Hepatocyte (in vitro differentiated cells): Measurements from ENCODE around the gene ARPC1A. TPM values are rescaled to one million over a fixed set of nuclear protein-coding genes. Genes with fewer than 3 reads are reported as not detected.
A peak's percentile ranks its signal among the peaks of the same experiment; 100 is the strongest.

Experiments
- DNase-seq: peaks from one replicate; pipeline ENCODE4 v3.0.0-alpha.2; 2016; ENCODE audit warnings: low spot score
- H2AFZ ChIP-seq: fragments of 200-600 bp; sonication (generic); 2 replicates; pipeline ENCODE4 v1.6.0; 2016; ENCODE audit warnings: antibody characterized with exemption, mild to moderate bottlenecking
- H3K27ac ChIP-seq: fragments of 200-600 bp; sonication (generic); 2 replicates; pipeline ENCODE4 v1.5.1; 2016; ENCODE audit warnings: mild to moderate bottlenecking
- H3K27me3 ChIP-seq: fragments of 200-600 bp; sonication (generic); 2 replicates; pipeline ENCODE4 v1.6.1; 2016
- H3K36me3 ChIP-seq: fragments of 200-600 bp; sonication (generic); replicated peaks from 2 replicates; pipeline ENCODE4 v1.5.1; 2016; ENCODE audit warnings: low read depth; ENCODE audit not compliant: insufficient read depth
- H3K4me1 ChIP-seq: fragments of 200-600 bp; sonication (generic); 2 replicates; pipeline ENCODE4 v1.5.1; 2016; ENCODE audit warnings: mild to moderate bottlenecking, moderate library complexity; ENCODE audit not compliant: insufficient read depth
- H3K4me2 ChIP-seq: fragments of 200-600 bp; sonication (generic); 2 replicates; pipeline ENCODE4 v1.6.0; 2016
- H3K4me3 ChIP-seq: fragments of 200-600 bp; sonication (generic); 2 replicates; pipeline ENCODE4 v1.5.1; 2016; ENCODE audit warnings: mild to moderate bottlenecking
- H3K79me2 ChIP-seq: fragments of 200-600 bp; sonication (generic); 2 replicates; pipeline ENCODE4 v1.6.0; 2017; ENCODE audit warnings: mild to moderate bottlenecking
- H3K9me2 ChIP-seq: fragments of 200-600 bp; sonication (generic); replicated peaks from 2 replicates; pipeline ENCODE4 v1.6.0; 2017; ENCODE audit warnings: mild to moderate bottlenecking; ENCODE audit not compliant: insufficient read depth
- H3K9me3 ChIP-seq: fragments of 200-600 bp; sonication (generic); 2 replicates; pipeline ENCODE4 v1.5.1; 2016; ENCODE audit warnings: low read depth, mild to moderate bottlenecking
- H4K20me1 ChIP-seq: fragments of 200-600 bp; sonication (generic); 2 replicates; pipeline ENCODE4 v1.6.0; 2016; ENCODE audit warnings: mild to moderate bottlenecking; ENCODE audit not compliant: insufficient read depth, poor library complexity, severe bottlenecking
- CTCF ChIP-seq: fragments of 200-600 bp; sonication (generic); IDR thresholded peaks from 2 replicates; pipeline ENCODE4 v1.5.1; 2016; ENCODE audit warnings: antibody characterized with exemption, mild to moderate bottlenecking; ENCODE audit not compliant: poor library complexity
- EZH2 ChIP-seq: fragments of 200-600 bp; sonication (generic); IDR thresholded peaks from 2 replicates; pipeline ENCODE4 v1.6.1; 2016; ENCODE audit warnings: antibody characterized with exemption, mild to moderate bottlenecking, borderline replicate concordance
- EZH2phosphoT487 ChIP-seq: fragments of 200-600 bp; sonication (generic); IDR thresholded peaks from one replicate; pipeline ENCODE4 v1.6.1; 2018; ENCODE audit warnings: antibody characterized with exemption, mild to moderate bottlenecking, low read depth, moderate library complexity; ENCODE audit not compliant: unreplicated experiment, severe bottlenecking
- WGBS: methylation state at CpG from one replicate; pipeline ENCODE4 v1.1.6; 2016; ENCODE audit warnings: low lambda C conversion rate; ENCODE audit errors: missing lambda C conversion rate; 5-methylcytosine and 5-hydroxymethylcytosine counted together
- polyA plus RNA-seq: library from polyadenylated mRNA; unstranded; fragments of >200 nt; fragmentation: Nextera tagmentation; extraction: Ambion mirVana; gene quantifications from 2 replicates; pipeline ENCODE4 v1.2.1, GENCODE V29; 2016
- total RNA-seq: library from RNA; depleted of rRNA; stranded (reverse); fragments of >200 nt; gene quantifications from 2 replicates; pipeline ENCODE4 v1.2.3, GENCODE V29; 2014

Gene ARPC1A
- total and polyA plus RNA-seq, 2 experiments from 2014 or later = 166 to 190 TPM

- TF ChIP-seq CTCF (no peak), EZH2phosphoT487 (no peak), EZH2 (no peak)
- Histone ChIP-seq H3K27ac (no peak overlapping the region), H3K27me3 (no peaks in the 10 kb centered on the region), H4K20me1 (peaks cover 31% of the 10 kb centered on the region), H2AFZ (no peak overlapping the region), H3K9me3 (no peaks in the 10 kb centered on the region), H3K79me2 (peaks cover 47% of the 10 kb centered on the region), H3K4me2 (no peak overlapping the region), H3K9me2 (no peaks in the 10 kb centered on the region), H3K4me3 (no peak overlapping the region), H3K4me1 (peaks cover 12% of the 10 kb centered on the region), H3K36me3 (no peaks in the 10 kb centered on the region)
- DNase-seq = no peak
- WGBS = 91% methylated on average over 18 of the region's 18 CpGs
These were observed 78.7 kb downstream of the ARPC1A start for GRCh38 chr7:99404235-99404976.

- no peak overlapping the region for H3K4me3 ChIP-seq
- TF ChIP-seq EZH2phosphoT487 (no peak), CTCF (no peak), EZH2 (no peak)
- peaks cover 31% of the 10 kb centered on the region for H4K20me1 ChIP-seq
- H3K4me1 ChIP-seq = peaks cover 16% of the 10 kb centered on the region
- H2AFZ ChIP-seq = no peak overlapping the region
- no peaks in the 10 kb centered on the region for H3K9me3 ChIP-seq
- no peak for DNase-seq
- no peak overlapping the region for H3K4me2 ChIP-seq
- H3K9me2 ChIP-seq = no peaks in the 10 kb centered on the region
- H3K79me2 ChIP-seq = peaks cover 52% of the 10 kb centered on the region
- 98% methylated on average over 10 of the region's 10 CpGs for WGBS
- no peaks in the 10 kb centered on the region for H3K36me3 ChIP-seq
- no peaks in the 10 kb centered on the region for H3K27me3 ChIP-seq
- H3K27ac ChIP-seq = no peak overlapping the region
These were observed 79.3 kb downstream of the ARPC1A start for GRCh38 chr7:99404977-99405320.

GRCh38 chr7:99406557-99406956 is 80.9 kb downstream of the ARPC1A start:
- Histone ChIP-seq H3K27me3 (no peaks in the 10 kb centered on the region), H3K4me3 (no peak overlapping the region), H2AFZ (no peak overlapping the region), H3K4me1 (peaks cover 23% of the 10 kb centered on the region), H4K20me1 (peaks cover 31% of the 10 kb centered on the region), H3K9me3 (no peaks in the 10 kb centered on the region), H3K79me2 (peaks cover 68% of the 10 kb centered on the region), H3K36me3 (no peaks in the 10 kb centered on the region), H3K4me2 (peak overlapping the region; percentile 87), H3K9me2 (no peaks in the 10 kb centered on the region), H3K27ac (no peak overlapping the region)
- TF ChIP-seq CTCF = no peak
- TF ChIP-seq EZH2 = no peak
- TF ChIP-seq EZH2phosphoT487 = no peak
- no peak for DNase-seq
- 89% methylated on average over 1 of the region's 1 CpG for WGBS
